Hepatocyte (in vitro differentiated cells): ENCODE data around the gene TFDP2.

Experiments
- EZH2 ChIP-seq: fragments of 200-600 bp; sonication (generic); IDR thresholded peaks from 2 replicates; pipeline ENCODE4 v1.6.1; 2016; ENCODE audit warnings: antibody characterized with exemption, mild to moderate bottlenecking, borderline replicate concordance
- EZH2phosphoT487 ChIP-seq: fragments of 200-600 bp; sonication (generic); IDR thresholded peaks from one replicate; pipeline ENCODE4 v1.6.1; 2018; ENCODE audit warnings: antibody characterized with exemption, mild to moderate bottlenecking, low read depth, moderate library complexity; ENCODE audit not compliant: unreplicated experiment, severe bottlenecking
- TF ChIP-seq, protein P1 (sequence below): fragments of 200-600 bp; sonication (generic); IDR thresholded peaks from 2 replicates; pipeline ENCODE4 v1.5.1; 2016; ENCODE audit warnings: antibody characterized with exemption, mild to moderate bottlenecking; ENCODE audit not compliant: poor library complexity

DNA sequence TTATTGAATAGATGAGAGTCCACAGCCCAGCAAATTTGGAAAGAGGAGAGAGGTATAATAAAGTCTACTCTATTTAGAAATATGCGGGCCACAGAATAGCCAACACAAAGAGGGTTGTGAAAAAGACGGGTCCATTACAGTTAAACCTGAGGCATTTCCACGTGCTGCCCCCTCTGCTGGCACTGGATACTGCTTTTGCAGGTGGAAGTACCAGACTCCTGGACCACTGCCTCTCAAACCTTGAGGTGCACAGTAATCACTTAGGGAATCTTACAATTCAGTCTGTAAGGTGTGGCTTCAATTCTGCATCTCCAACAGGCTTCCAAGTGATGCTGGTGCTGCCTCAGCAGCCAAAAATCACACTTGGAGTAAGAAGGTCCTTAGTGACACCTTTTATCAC lies 3.0 kb upstream of the TFDP2 start:
- TF ChIP-seq, protein P1, sequence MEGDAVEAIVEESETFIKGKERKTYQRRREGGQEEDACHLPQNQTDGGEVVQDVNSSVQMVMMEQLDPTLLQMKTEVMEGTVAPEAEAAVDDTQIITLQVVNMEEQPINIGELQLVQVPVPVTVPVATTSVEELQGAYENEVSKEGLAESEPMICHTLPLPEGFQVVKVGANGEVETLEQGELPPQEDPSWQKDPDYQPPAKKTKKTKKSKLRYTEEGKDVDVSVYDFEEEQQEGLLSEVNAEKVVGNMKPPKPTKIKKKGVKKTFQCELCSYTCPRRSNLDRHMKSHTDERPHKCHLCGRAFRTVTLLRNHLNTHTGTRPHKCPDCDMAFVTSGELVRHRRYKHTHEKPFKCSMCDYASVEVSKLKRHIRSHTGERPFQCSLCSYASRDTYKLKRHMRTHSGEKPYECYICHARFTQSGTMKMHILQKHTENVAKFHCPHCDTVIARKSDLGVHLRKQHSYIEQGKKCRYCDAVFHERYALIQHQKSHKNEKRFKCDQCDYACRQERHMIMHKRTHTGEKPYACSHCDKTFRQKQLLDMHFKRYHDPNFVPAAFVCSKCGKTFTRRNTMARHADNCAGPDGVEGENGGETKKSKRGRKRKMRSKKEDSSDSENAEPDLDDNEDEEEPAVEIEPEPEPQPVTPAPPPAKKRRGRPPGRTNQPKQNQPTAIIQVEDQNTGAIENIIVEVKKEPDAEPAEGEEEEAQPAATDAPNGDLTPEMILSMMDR = peak; percentile 11
- TF ChIP-seq EZH2 (no peak), EZH2phosphoT487 (no peak)
